Lower lobe of right lung (tissue), 2 donors: ENCODE results near the gene COLEC12. TPM values are rescaled to one million over a fixed set of nuclear protein-coding genes. Genes with fewer than 3 reads are reported as not detected.

Experiments
- ATAC-seq, 2 donors: fragments of 200-7000 bp; cut with Tn5 transposase; one replicate each; pipeline ENCODE4 v1.9.1; 2020 to 2022; ENCODE audit warnings: mild to moderate bottlenecking in 2 of 2, moderate library complexity in 2 of 2
- DNase-seq: peaks from one replicate; pipeline ENCODE4 v3.0.0-alpha.2; 2020
- H3K27ac ChIP-seq: fragments of 200-600 bp; one replicate; pipeline ENCODE4 v1.8.0; 2022
- H3K27me3 ChIP-seq: fragments of 200-600 bp; one replicate; pipeline ENCODE4 v1.8.0; 2022; ENCODE audit warnings: low read depth
- H3K36me3 ChIP-seq: fragments of 200-600 bp; one replicate; pipeline ENCODE4 v1.8.0; 2022; ENCODE audit warnings: mild to moderate bottlenecking
- H3K4me1 ChIP-seq: fragments of 200-600 bp; one replicate; pipeline ENCODE4 v1.8.0; 2022
- H3K4me3 ChIP-seq: fragments of 200-600 bp; one replicate; pipeline ENCODE4 v1.8.0; 2022; ENCODE audit warnings: mild to moderate bottlenecking
- H3K9me3 ChIP-seq: fragments of 200-600 bp; one replicate; pipeline ENCODE4 v1.8.0; 2022
- intact Hi-C: fragments of 100-400 bp; cut with DNase I; formaldehyde crosslinking; loops from one replicate; pipeline ENCODE4 v1.11.0; 2022
- total RNA-seq: library from RNA; stranded (reverse); fragmentation: NEBNext Ultra II Directional; extraction: Animal tissue kit (Norgen Biotek cat#: 25700); gene quantifications from one replicate; pipeline ENCODE4 v1.2.1, GENCODE V29; 2021
- TF ChIP-seq, protein P1 (sequence below): fragments of 200-600 bp; IDR thresholded peaks from one replicate; pipeline ENCODE4 v1.8.0; 2022; ENCODE audit warnings: antibody characterized with exemption, mild to moderate bottlenecking
- donor health status: DM: no; HTN: yes; CAD: no; lungs with severe emphysema.

COLEC12 gene
- total RNA-seq, 1 donor from 2014 or later: 79.2 TPM

GRCh38 chr18:289026-289425 is 211.5 kb downstream of the COLEC12 start:
- Histone ChIP-seq H3K9me3 (no peaks in the 10 kb centered on the region), H3K27me3 (no peaks in the 10 kb centered on the region), H3K27ac (no peak overlapping the region), H3K36me3 (no peaks in the 10 kb centered on the region), H3K4me3 (no peak overlapping the region), H3K4me1 (no peaks in the 10 kb centered on the region)
- DNase-seq (no peak), ATAC-seq (no peak)
- intact Hi-C loops: loop anchor here (10.0 kb wide), 1 partner anchor 326 kb away; no protein-coding TSS in a partner anchor
- TF ChIP-seq, protein P1, sequence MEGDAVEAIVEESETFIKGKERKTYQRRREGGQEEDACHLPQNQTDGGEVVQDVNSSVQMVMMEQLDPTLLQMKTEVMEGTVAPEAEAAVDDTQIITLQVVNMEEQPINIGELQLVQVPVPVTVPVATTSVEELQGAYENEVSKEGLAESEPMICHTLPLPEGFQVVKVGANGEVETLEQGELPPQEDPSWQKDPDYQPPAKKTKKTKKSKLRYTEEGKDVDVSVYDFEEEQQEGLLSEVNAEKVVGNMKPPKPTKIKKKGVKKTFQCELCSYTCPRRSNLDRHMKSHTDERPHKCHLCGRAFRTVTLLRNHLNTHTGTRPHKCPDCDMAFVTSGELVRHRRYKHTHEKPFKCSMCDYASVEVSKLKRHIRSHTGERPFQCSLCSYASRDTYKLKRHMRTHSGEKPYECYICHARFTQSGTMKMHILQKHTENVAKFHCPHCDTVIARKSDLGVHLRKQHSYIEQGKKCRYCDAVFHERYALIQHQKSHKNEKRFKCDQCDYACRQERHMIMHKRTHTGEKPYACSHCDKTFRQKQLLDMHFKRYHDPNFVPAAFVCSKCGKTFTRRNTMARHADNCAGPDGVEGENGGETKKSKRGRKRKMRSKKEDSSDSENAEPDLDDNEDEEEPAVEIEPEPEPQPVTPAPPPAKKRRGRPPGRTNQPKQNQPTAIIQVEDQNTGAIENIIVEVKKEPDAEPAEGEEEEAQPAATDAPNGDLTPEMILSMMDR: no peak

DNA sequence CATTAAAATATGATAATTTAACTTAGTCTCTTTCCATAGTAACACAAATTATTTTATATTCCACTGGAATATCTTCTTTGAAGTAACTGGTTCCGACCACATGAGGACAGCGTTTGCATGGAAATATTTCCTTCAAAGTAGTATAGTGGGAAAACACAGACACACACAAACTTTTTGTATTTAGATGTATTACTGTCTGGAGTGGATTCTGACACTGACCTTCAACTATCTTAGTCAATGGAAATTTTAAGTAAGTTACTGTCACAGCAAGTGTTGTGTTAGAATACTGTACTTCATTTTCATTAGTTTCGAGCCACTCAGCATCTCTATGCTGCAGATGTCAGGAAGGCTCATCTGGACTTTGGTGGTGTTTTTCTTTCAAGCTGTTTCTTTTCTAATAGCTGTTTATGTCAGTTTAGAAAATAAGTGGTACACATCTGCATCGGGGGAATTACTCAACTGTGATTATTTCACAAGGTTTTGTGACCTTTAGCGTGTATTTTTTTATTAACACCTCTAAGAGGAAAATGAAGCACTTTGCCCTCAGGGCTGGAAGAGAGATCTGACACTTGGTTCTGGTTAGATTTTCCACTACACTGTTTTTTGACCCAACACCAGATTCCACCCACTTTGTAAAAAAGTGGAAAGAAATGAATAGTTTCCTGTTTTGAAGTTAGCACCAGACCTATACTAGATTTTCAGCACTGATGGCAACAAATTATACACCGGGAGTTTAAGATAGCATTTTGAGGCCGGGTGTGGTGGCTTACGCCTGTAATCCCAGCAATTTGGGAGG is 213.8 kb downstream of the COLEC12 start:
- Histone ChIP-seq H3K4me3 (no peak overlapping the region), H3K27me3 (no peaks in the 10 kb centered on the region), H3K9me3 (no peaks in the 10 kb centered on the region), H3K36me3 (no peaks in the 10 kb centered on the region), H3K4me1 (no peaks in the 10 kb centered on the region), H3K27ac (no peak overlapping the region)
- ATAC-seq (peak in 1 of 2 donors; percentile 44), DNase-seq (no peak)
- TF ChIP-seq, protein P1: peak; percentile 33
- intact Hi-C loops: loop anchor here (10.0 kb wide), 1 partner anchor 328 kb away; no protein-coding TSS in a partner anchor

DNA sequence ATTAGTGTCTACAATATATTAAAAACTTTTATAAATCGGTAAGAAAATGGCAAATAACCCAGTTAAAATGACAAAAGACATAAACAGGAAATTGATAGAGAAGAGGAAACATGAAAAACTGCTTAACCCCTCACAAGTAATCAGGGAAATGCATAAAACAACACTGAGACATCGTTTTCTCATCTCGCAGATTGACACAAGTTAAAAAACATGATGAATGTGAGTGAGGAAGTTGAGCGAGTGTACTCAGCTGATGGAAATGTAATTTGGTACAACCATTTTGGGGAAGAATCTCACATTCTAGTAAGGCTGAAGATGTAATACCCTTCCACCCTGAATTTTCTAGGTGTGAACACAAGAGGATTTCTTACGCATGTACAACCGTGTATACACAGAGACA is 214.7 kb downstream of the COLEC12 start:
- H3K9me3 ChIP-seq: no peaks in the 10 kb centered on the region
- no peak for ATAC-seq
- DNase-seq: no peak
- no peaks in the 10 kb centered on the region for H3K36me3 ChIP-seq
- H3K4me3 ChIP-seq: no peak overlapping the region
- TF ChIP-seq, protein P1: no peak
- H3K27ac ChIP-seq: no peak overlapping the region
- no peaks in the 10 kb centered on the region for H3K27me3 ChIP-seq
- H3K4me1 ChIP-seq: no peaks in the 10 kb centered on the region
- intact Hi-C loops: loop anchor here (10.0 kb wide), 1 partner anchor 329 kb away; no protein-coding TSS in a partner anchor

GRCh38 chr18:275486-275885 is 225.0 kb downstream of the COLEC12 start:
- Histone ChIP-seq H3K36me3 (no peaks in the 10 kb centered on the region), H3K9me3 (peaks cover 11% of the 10 kb centered on the region), H3K4me3 (no peak overlapping the region), H3K27me3 (no peaks in the 10 kb centered on the region), H3K4me1 (no peaks in the 10 kb centered on the region), H3K27ac (no peak overlapping the region)
- TF ChIP-seq, protein P1: no peak
- peak; percentile 37 to 67 for ATAC-seq
- DNase-seq: peak; percentile 61
- intact Hi-C loops: no loop called here

GRCh38 chr18:274313-274712 is 226.2 kb downstream of the COLEC12 start:
- TF ChIP-seq, protein P1: no peak
- ATAC-seq (no peak), DNase-seq (no peak)
- H3K27me3 ChIP-seq: no peaks in the 10 kb centered on the region
- peaks cover 5% of the 10 kb centered on the region for H3K4me1 ChIP-seq
- intact Hi-C loops: no loop called here
- H3K9me3 ChIP-seq: peaks cover 11% of the 10 kb centered on the region
- H3K36me3 ChIP-seq: no peaks in the 10 kb centered on the region
- H3K27ac ChIP-seq: no peak overlapping the region
- no peak overlapping the region for H3K4me3 ChIP-seq
